NT2/D1 (cell line): ENCODE measurements around the gene VSNL1.

Source experiments
- SUZ12 ChIP-seq: IDR thresholded peaks from 2 replicates; pipeline ENCODE4 v1.6.1; 2011; ENCODE audit not compliant: insufficient read length, insufficient read depth; ENCODE audit errors: extremely low read depth
- YY1 ChIP-seq: IDR thresholded peaks from 2 replicates; pipeline ENCODE4 v1.6.1; 2011; ENCODE audit not compliant: insufficient read length, insufficient read depth
- ZNF274 ChIP-seq: IDR thresholded peaks from 2 replicates; pipeline ENCODE4 v1.6.1; 2011; ENCODE audit warnings: mild to moderate bottlenecking, low read depth, low read length

DNA sequence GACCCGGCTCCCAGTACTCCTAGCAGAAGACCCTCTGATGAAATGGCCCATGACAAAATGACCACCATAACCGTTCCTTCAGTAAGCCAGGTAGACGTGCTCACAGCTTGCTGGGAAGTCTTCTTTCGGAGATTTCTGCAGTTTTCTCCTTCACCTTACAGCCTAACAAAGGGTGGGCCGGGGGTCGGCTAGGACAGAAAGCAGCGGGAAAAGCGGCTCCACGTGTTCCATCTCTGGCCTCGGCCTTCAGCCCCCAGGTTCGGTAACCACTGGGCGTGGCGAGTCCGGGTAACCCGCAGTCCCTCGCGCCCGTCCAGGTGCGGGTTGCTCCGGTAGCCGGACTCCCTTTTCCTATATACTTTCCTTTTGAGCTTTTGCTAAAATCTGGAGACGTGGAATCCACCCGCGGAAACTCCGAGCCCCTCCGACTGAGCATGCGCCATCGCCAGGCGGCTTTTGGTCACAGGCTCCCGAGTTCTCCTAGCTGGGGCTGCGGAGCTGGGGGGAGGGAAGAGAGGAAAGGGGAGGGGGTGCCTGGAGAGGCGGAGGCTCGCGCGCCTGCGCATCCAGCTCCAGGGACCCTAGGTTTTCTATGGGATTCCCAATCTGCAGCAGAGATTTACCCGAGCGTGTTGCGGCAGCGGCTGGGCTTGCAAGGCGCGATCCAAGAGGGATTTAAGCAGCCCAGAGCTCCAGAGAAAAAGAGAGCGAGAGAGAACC is at the start of gene VSNL1:
- no peak for TF ChIP-seq YY1
- no peak for TF ChIP-seq ZNF274
- TF ChIP-seq SUZ12: no peak
